ENCODE data around the gene FPR1. TPM values are rescaled to one million over a fixed set of nuclear protein-coding genes. Genes with fewer than 3 reads are reported as not detected.

The FPR1 gene
- total and polyA plus RNA-seq, 3 experiments from 2014 or later: not detected

- ChIA-PET POLR2A (no interaction called here), CTCF (no interaction called here)
- H3K27ac Mint-ChIP-seq: no peak within 1 kb of the TSS
Measured at GRCh38 chr19:51794885-51795490, 43.3 kb upstream of the FPR1 start, which contains the start of gene FPR3. TSS of gene FPR3 (plus strand) at chr19:51795157. CDS start at chr19:51823749, 28,592 bp downstream.

GRCh38 chr19:51793994-51794393 is 42.3 kb upstream of the FPR1 start:
- H3K36me3 ChIP-seq (ENCODE audit: insufficient read depth, low read length): no peaks in the 10 kb centered on the region
- H3K36me3 Mint-ChIP-seq: peaks cover 0 to 1% (median 0%) of the 10 kb centered on the region in 3 donors
- H3K27ac Mint-ChIP-seq: no peak overlapping the region
- no peak overlapping the region for H3K4me3 ChIP-seq (ENCODE audit: low read length)
- ChIA-PET POLR2A (no interaction called here), CTCF (no interaction called here)
- no peak overlapping the region for H3K27ac ChIP-seq (ENCODE audit: low read depth, low read length)
- no peak overlapping the region for H3K4me3 Mint-ChIP-seq
- H3K4me1 Mint-ChIP-seq: no peaks in the 10 kb centered on the region
- DNase-seq: no peak
- H3K27me3 ChIP-seq (ENCODE audit: insufficient read depth, low read length, poor library complexity, severe bottlenecking): no peaks in the 10 kb centered on the region
- peaks cover 13 to 20% of the 10 kb centered on the region in 2 donors for H3K27me3 Mint-ChIP-seq
- H3K4me1 ChIP-seq (ENCODE audit: insufficient read depth, low read length): no peaks in the 10 kb centered on the region
- H3K9me3 ChIP-seq (ENCODE audit: low read length): no peaks in the 10 kb centered on the region
- peaks cover 0 to 20% (median 15%) of the 10 kb centered on the region in 5 donors for H3K9me3 Mint-ChIP-seq

More at GRCh38 chr19:51794885-51795490, 43.3 kb upstream of the FPR1 start, which contains the start of gene FPR3:
- no peaks in the 10 kb centered on the region for H3K4me1 ChIP-seq (ENCODE audit: insufficient read depth, low read length)
- no peaks in the 10 kb centered on the region for H3K9me3 ChIP-seq (ENCODE audit: low read length)
- Mint-ChIP-seq H3K27me3 (peaks cover 10 to 24% of the 10 kb centered on the region in 2 donors), H3K4me1 (no peaks in the 10 kb centered on the region), H3K9me3 (peaks cover 0 to 20% (median 16%) of the 10 kb centered on the region in 5 donors), H3K4me3 (no peak within 1 kb of the TSS), H3K36me3 (peaks cover 0 to 1% (median 0%) of the 10 kb centered on the region in 3 donors)
- H3K27ac ChIP-seq (ENCODE audit: low read depth, low read length): no peak within 1 kb of the TSS
- H3K27me3 ChIP-seq (ENCODE audit: insufficient read depth, low read length, poor library complexity, severe bottlenecking): no peaks in the 10 kb centered on the region
- no peaks in the 10 kb centered on the region for H3K36me3 ChIP-seq (ENCODE audit: insufficient read depth, low read length)
- no peak within 1 kb of the TSS for H3K4me3 ChIP-seq (ENCODE audit: low read length)
- DNase-seq: no peak

- Histone ChIP-seq H3K27ac (ENCODE audit: low read depth, low read length) (no peak overlapping the region), H3K4me1 (ENCODE audit: insufficient read depth, low read length) (no peaks in the 10 kb centered on the region), H3K4me3 (ENCODE audit: low read length) (no peak overlapping the region), H3K36me3 (ENCODE audit: insufficient read depth, low read length) (no peaks in the 10 kb centered on the region), H3K27me3 (ENCODE audit: insufficient read depth, low read length, poor library complexity, severe bottlenecking) (no peaks in the 10 kb centered on the region), H3K9me3 (ENCODE audit: low read length) (no peaks in the 10 kb centered on the region)
- Mint-ChIP-seq H3K27me3 (peaks cover 16% of the 10 kb centered on the region in 2 donors), H3K4me3 (no peak overlapping the region), H3K36me3 (peaks cover 0 to 1% (median 0%) of the 10 kb centered on the region in 3 donors), H3K4me1 (no peaks in the 10 kb centered on the region), H3K27ac (no peak overlapping the region), H3K9me3 (peaks cover 4 to 20% (median 14%) of the 10 kb centered on the region in 5 donors)
- DNase-seq: no peak
- ChIA-PET POLR2A (no interaction called here), CTCF (no interaction called here)
Measured at GRCh38 chr19:51792932-51793331, 41.3 kb upstream of the FPR1 start.

- H3K9me3 ChIP-seq (ENCODE audit: low read length): no peaks in the 10 kb centered on the region
- no peaks in the 10 kb centered on the region for H3K4me1 ChIP-seq (ENCODE audit: insufficient read depth, low read length)
- no peak overlapping the region for H3K27ac Mint-ChIP-seq
- H3K4me3 ChIP-seq (ENCODE audit: low read length): no peak overlapping the region
- H3K4me3 Mint-ChIP-seq: no peak overlapping the region
- no peaks in the 10 kb centered on the region for H3K36me3 ChIP-seq (ENCODE audit: insufficient read depth, low read length)
- no peaks in the 10 kb centered on the region for H3K36me3 Mint-ChIP-seq
- ChIA-PET CTCF (no interaction called here), POLR2A (no interaction called here)
- H3K4me1 Mint-ChIP-seq: no peaks in the 10 kb centered on the region
- no peak overlapping the region for H3K27ac ChIP-seq (ENCODE audit: low read depth, low read length)
- H3K9me3 Mint-ChIP-seq: peaks cover 5 to 14% (median 12%) of the 10 kb centered on the region in 5 donors
- H3K27me3 Mint-ChIP-seq: peaks cover 8 to 13% of the 10 kb centered on the region in 2 donors
- DNase-seq: no peak
- H3K27me3 ChIP-seq (ENCODE audit: insufficient read depth, low read length, poor library complexity, severe bottlenecking): no peaks in the 10 kb centered on the region
Measured at GRCh38 chr19:51789061-51789795, 37.5 kb upstream of the FPR1 start.

- CTCF ChIA-PET: no interaction called here
- no peaks in the 10 kb centered on the region for H3K36me3 ChIP-seq (ENCODE audit: insufficient read depth, low read length)
- H3K9me3 Mint-ChIP-seq: peaks cover 5 to 14% (median 8%) of the 10 kb centered on the region in 5 donors
Measured at GRCh38 chr19:51788029-51788428, 36.4 kb upstream of the FPR1 start.

GRCh38 chr19:51786646-51787494 is 35.2 kb upstream of the FPR1 start:
- Mint-ChIP-seq H3K4me3 (no peak overlapping the region), H3K27me3 (peaks cover 8 to 13% of the 10 kb centered on the region in 2 donors), H3K27ac (no peak overlapping the region), H3K36me3 (no peaks in the 10 kb centered on the region), H3K4me1 (no peaks in the 10 kb centered on the region), H3K9me3 (peaks cover 6 to 12% (median 8%) of the 10 kb centered on the region in 5 donors)
- ChIA-PET POLR2A (no interaction called here), CTCF (no interaction called here)
- no peak for DNase-seq
- Histone ChIP-seq H3K27me3 (ENCODE audit: insufficient read depth, low read length, poor library complexity, severe bottlenecking) (no peaks in the 10 kb centered on the region), H3K36me3 (ENCODE audit: insufficient read depth, low read length) (no peaks in the 10 kb centered on the region), H3K27ac (ENCODE audit: low read depth, low read length) (no peak overlapping the region), H3K9me3 (ENCODE audit: low read length) (no peaks in the 10 kb centered on the region), H3K4me1 (ENCODE audit: insufficient read depth, low read length) (no peaks in the 10 kb centered on the region), H3K4me3 (ENCODE audit: low read length) (no peak overlapping the region)

More at GRCh38 chr19:51788029-51788428, 36.4 kb upstream of the FPR1 start:
- H3K4me3 ChIP-seq (ENCODE audit: low read length): no peak overlapping the region
- no peak for DNase-seq
- Mint-ChIP-seq H3K4me1 (no peaks in the 10 kb centered on the region), H3K36me3 (no peaks in the 10 kb centered on the region), H3K4me3 (no peak overlapping the region), H3K27me3 (peaks cover 8 to 13% of the 10 kb centered on the region in 2 donors), H3K27ac (no peak overlapping the region)
- POLR2A ChIA-PET: no interaction called here
- H3K27ac ChIP-seq (ENCODE audit: low read depth, low read length): no peak overlapping the region
- no peaks in the 10 kb centered on the region for H3K4me1 ChIP-seq (ENCODE audit: insufficient read depth, low read length)
- H3K27me3 ChIP-seq (ENCODE audit: insufficient read depth, low read length, poor library complexity, severe bottlenecking): no peaks in the 10 kb centered on the region
- H3K9me3 ChIP-seq (ENCODE audit: low read length): no peaks in the 10 kb centered on the region

- H3K9me3 ChIP-seq (ENCODE audit: low read length): no peaks in the 10 kb centered on the region
- no peak overlapping the region for H3K4me3 ChIP-seq (ENCODE audit: low read length)
- H3K36me3 ChIP-seq (ENCODE audit: insufficient read depth, low read length): no peaks in the 10 kb centered on the region
- H3K4me1 ChIP-seq (ENCODE audit: insufficient read depth, low read length): no peaks in the 10 kb centered on the region
- POLR2A ChIA-PET: no interaction called here
- no peak for DNase-seq
- H3K27ac ChIP-seq (ENCODE audit: low read depth, low read length): no peak overlapping the region
- no peaks in the 10 kb centered on the region for H3K4me1 Mint-ChIP-seq
- H3K9me3 Mint-ChIP-seq: peaks cover 4 to 8% (median 7%) of the 10 kb centered on the region in 5 donors
- peaks cover 4 to 18% of the 10 kb centered on the region in 2 donors for H3K27me3 Mint-ChIP-seq
- H3K27me3 ChIP-seq (ENCODE audit: insufficient read depth, low read length, poor library complexity, severe bottlenecking): no peaks in the 10 kb centered on the region
- H3K4me3 Mint-ChIP-seq: no peak overlapping the region
- H3K27ac Mint-ChIP-seq: no peak overlapping the region
- CTCF ChIA-PET: no interaction called here
- H3K36me3 Mint-ChIP-seq: no peaks in the 10 kb centered on the region
Measured at GRCh38 chr19:51784922-51785690, 33.4 kb upstream of the FPR1 start.

Data from CD8-positive, alpha-beta memory T cell (primary cell).